Activated T-helper 2 cell treated with anti-CD3 and anti-CD28 coated beads, Interferon-gamma antibody, Interleukin-2, Interleukin-4, amounts not matched to agents 10 μg/mL and 5 μg/mL and 100 μg/mL, durations not matched to agents 14 hours and 24 hours and 36 hours (primary cell): ENCODE results near the gene ANKRD62. TPM values are rescaled to one million over a fixed set of nuclear protein-coding genes. Genes with fewer than 3 reads are reported as not detected.
"Not testable (repeated sequence)": the region's sequence is repeated elsewhere in the genome, so short reads cannot be mapped to it uniquely, and the experiment has no call there.

ENCODE experiments used
- DNase-seq: peaks from one replicate; pipeline ENCODE4 v3.0.0; 2021; ENCODE audit warnings: low spot score
- H3K27ac Mint-ChIP-seq: one replicate; pipeline ENCODE4 v1.8.0; 2021; ENCODE audit warnings: mixed read lengths
- H3K27me3 Mint-ChIP-seq: one replicate; pipeline ENCODE4 v1.8.0; 2021; ENCODE audit warnings: low read depth, mixed read lengths
- H3K36me3 Mint-ChIP-seq: one replicate; pipeline ENCODE4 v1.8.0; 2021; ENCODE audit warnings: low read depth, mixed read lengths
- H3K4me1 Mint-ChIP-seq: one replicate; pipeline ENCODE4 v1.8.0; 2021; ENCODE audit warnings: low read depth, mixed read lengths
- H3K4me3 Mint-ChIP-seq: one replicate; pipeline ENCODE4 v1.8.0; 2021; ENCODE audit warnings: low read depth, mild to moderate bottlenecking, moderate library complexity, mixed read lengths
- H3K9me3 Mint-ChIP-seq: one replicate; pipeline ENCODE4 v1.8.0; 2021; ENCODE audit warnings: mixed read lengths
- intact Hi-C: fragments of 100-400 bp; cut with micrococcal nuclease; formaldehyde crosslinking; loops from one replicate; pipeline ENCODE4 v1.15.1; 2023
- total RNA-seq: library from RNA; stranded (reverse); gene quantifications from 2 replicates; pipeline ENCODE4 v1.2.3, GENCODE V29; 2022

ANKRD62 gene
- total RNA-seq, 1 donor from 2014 or later = not detected

DNA sequence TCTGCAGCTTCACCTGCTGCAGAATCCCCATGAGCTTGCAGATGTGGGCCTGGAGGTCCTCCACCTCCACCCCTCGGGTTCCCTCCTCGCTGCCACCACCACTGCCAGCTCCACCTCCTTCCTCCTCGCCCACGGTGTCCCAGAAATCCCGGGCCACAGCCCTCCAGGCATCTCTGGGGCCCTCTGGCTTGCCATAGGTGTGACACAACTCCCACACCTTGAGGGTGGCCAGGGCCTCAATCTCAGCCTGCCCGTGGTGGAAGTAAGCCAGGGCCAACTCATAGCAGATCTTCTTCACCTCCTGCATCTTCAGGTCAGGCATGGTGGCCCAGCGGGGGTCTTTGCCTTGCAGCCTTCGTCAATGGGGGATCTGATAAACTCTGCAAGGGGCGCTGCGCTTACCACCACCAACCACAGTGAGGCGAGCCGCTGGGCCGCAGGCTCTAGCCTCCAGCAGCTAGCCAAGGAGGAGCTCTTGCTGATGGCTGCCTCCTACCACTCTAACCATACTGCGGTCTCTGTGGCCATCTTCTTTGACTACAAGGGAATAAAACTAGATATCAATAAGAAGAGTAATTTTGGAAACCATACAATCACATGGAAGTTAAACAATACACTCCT, 36.1 kb upstream of the ANKRD62 start:
- no peaks in the 10 kb centered on the region for H3K9me3 Mint-ChIP-seq
- no peak overlapping the region for H3K27ac Mint-ChIP-seq
- H3K36me3 Mint-ChIP-seq = no peaks in the 10 kb centered on the region
- H3K27me3 Mint-ChIP-seq = peaks cover 15% of the 10 kb centered on the region
- no peak overlapping the region for H3K4me3 Mint-ChIP-seq
- no peaks in the 10 kb centered on the region for H3K4me1 Mint-ChIP-seq
- no peak for DNase-seq
- intact Hi-C loops = no loop called here

DNA sequence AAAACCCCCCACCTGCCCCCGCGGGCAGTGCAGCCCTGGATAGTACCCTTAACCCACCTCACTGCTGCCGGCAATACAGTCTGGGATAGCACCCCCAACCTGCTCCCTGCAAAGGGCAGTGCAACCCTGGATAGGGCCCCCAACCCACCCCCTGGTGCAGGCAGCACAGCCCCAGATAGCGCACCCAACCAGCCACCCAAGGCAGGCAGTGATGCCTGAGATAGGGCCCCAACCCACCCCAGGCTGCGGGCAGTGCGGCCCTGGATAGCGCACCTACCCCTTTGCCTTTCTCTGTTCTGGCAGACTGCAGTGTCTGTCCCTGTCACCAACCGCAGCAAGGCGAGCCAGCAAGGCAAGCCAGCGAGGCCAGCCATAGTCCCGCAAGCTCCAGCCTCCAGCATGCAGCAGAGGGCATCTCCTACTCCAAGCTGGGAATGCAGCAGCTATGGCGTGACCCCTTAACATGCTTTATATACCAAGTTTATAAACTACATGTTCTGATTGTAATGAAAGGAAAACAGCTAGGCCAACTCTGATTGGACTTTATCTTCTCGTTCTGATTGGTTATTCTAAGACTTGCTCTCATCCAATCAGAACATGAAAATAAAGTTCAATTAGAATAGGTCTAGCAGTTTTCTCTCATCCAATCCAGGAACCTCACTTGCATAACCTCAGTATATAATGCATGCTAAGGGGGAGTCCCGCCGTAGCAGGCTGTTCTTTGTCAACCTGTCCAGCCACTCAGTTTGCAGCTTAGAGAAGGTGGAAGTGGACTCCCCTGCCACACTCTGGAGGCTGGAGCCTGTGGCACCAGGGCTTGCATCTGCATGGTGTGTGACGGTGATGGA, 34.1 kb upstream of the ANKRD62 start:
- Mint-ChIP-seq H3K4me1 (no peaks in the 10 kb centered on the region), H3K27me3 (peaks cover 1% of the 10 kb centered on the region), H3K4me3 (no peak overlapping the region), H3K27ac (no peak overlapping the region), H3K9me3 (no peaks in the 10 kb centered on the region), H3K36me3 (no peaks in the 10 kb centered on the region)
- intact Hi-C loops = no loop called here
- no peak for DNase-seq

DNA sequence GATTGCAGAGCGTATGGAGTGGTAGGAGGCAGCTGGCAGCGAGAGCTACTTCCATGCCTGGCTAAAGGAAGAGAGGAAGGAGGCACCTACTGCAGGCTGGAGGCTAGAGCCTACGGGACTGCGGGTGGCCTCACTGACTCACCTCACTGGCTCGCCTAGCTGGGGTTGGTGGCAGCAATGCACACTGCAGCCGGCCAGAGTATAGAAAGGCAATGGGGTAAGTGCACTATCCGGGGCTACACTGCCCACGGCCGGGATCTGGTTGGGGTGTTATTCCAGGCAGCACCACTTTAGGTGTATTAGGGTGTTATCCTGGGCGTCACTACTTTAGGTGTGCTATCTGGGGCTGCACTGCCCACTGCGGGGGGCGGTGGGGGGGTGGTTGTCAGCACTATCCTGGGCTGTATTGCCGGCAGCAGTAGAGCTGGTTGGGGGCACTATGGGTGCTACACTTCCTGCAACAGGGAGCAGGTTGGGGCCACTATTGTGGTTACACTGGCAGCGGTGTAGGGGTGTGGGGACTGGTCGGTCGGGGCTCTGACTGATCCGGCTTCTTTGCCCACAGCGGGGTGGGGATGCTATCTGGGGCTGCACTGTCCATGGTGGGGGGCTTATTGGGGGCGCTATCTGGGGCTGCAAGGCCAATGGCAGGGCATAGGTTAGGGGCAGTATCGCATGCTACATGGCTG, 33.3 kb upstream of the ANKRD62 start:
- Mint-ChIP-seq H3K27ac (no peak overlapping the region), H3K4me1 (no peaks in the 10 kb centered on the region), H3K4me3 (no peak overlapping the region), H3K9me3 (no peaks in the 10 kb centered on the region), H3K36me3 (no peaks in the 10 kb centered on the region), H3K27me3 (peaks cover 3% of the 10 kb centered on the region)
- intact Hi-C loops = no loop called here
- DNase-seq = no peak

DNA sequence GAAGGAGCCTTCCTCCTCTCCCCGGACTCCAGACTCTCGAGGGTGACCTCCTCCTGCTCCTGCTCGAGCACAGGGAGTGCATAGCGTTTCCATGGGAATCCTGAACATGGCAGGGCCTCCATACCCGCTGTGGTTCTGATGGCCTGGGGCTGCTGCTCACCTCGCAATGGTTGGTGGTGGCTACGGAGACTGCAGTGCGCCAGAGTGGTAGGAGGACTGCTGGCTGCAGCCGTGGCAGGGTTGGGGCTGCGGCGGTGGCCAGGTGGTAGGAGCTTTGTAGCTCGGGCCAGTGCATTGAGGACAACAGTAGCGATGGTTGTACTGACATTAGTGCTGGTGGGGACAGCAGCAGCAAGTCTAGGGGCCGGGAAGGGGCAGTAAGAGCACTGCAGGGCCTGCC, 32.0 kb upstream of the ANKRD62 start:
- Mint-ChIP-seq H3K36me3 (no peaks in the 10 kb centered on the region), H3K4me3 (no peak overlapping the region), H3K27ac (no peak overlapping the region), H3K27me3 (peaks cover 3% of the 10 kb centered on the region), H3K9me3 (no peaks in the 10 kb centered on the region), H3K4me1 (no peaks in the 10 kb centered on the region)
- intact Hi-C loops = no loop called here
- no peak for DNase-seq

DNA sequence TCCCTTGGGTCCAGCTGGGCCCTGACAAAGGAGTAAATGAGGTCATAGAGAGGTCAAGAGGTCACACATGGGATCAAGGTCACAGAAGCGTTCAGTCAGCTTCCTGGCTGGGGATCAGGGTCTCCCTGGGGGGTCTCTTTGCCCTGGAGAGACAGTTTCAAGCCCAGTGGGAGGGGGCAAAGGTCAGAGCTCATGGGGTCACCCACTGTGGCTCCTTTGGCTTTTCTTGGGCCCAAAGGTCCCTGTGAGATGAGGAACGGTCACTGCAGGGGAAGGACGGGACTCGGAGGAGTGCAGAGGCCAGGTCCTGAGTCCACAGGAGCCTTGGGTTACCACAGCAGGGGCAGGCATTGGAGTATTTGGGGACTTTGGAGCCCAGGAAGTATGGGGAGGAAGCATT, 30.7 kb upstream of the ANKRD62 start:
- intact Hi-C loops = no loop called here
- Mint-ChIP-seq H3K4me3 (no peak overlapping the region), H3K27ac (no peak overlapping the region), H3K9me3 (no peaks in the 10 kb centered on the region), H3K4me1 (no peaks in the 10 kb centered on the region), H3K36me3 (no peaks in the 10 kb centered on the region), H3K27me3 (peaks cover 3% of the 10 kb centered on the region)
- no peak for DNase-seq

DNA sequence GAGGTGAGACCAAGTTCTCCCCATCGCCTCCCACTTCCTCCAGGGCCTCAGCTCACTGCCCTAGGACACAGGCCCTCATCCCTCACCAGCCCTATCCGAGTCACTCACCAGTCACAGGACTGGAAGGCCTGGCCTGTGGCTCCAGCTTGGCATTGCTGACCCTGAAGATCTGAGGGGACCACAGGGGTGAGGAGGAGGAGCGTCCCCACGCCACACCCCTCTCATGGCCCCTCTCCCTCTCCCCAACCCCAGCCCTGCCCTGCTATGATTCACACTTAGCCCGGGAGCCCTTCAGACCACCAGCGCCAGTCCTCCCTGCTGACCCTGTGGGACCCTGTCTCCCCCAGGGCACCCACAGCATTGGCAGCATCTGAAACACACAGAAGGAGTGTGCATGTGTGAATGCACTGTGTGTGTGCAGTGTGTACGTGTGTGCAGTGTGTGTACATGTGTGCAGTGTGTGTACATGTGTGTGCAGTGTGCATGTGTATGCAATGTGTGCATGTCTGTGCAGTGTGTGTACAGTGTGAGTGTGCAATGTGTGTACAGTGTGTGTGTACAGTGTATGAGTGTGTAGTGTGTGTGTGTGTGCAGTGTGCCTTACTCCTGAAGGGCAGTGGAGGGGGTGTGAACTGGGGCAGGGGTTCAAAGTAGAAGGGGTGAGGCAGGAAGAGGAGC, 29.4 kb upstream of the ANKRD62 start:
- intact Hi-C loops = no loop called here
- Mint-ChIP-seq H3K27me3 (peaks cover 9% of the 10 kb centered on the region), H3K36me3 (no peaks in the 10 kb centered on the region), H3K4me1 (no peaks in the 10 kb centered on the region), H3K27ac (no peak overlapping the region), H3K9me3 (no peaks in the 10 kb centered on the region), H3K4me3 (no peak overlapping the region)
- no peak for DNase-seq

DNA sequence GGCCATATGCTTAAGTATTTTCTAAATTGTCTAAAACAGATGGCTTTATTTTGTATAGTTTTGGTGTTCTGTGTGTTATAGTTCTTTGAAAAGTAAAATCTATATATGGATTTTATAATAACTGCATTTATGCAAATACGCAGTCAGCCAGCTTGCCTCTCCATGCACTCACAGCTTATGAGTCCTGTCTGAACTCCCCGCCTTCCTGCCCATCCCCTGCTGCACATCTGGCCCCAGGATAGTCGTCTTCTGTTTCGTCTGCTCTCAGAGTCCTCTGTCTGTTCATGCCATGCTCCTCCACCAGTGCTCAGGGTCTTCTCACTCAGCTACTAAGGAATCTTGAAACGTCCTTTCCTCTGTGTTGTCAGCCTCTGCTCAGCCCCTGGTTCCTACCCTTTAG, 28.2 kb upstream of the ANKRD62 start:
- DNase-seq = no peak
- intact Hi-C loops = no loop called here

DNA sequence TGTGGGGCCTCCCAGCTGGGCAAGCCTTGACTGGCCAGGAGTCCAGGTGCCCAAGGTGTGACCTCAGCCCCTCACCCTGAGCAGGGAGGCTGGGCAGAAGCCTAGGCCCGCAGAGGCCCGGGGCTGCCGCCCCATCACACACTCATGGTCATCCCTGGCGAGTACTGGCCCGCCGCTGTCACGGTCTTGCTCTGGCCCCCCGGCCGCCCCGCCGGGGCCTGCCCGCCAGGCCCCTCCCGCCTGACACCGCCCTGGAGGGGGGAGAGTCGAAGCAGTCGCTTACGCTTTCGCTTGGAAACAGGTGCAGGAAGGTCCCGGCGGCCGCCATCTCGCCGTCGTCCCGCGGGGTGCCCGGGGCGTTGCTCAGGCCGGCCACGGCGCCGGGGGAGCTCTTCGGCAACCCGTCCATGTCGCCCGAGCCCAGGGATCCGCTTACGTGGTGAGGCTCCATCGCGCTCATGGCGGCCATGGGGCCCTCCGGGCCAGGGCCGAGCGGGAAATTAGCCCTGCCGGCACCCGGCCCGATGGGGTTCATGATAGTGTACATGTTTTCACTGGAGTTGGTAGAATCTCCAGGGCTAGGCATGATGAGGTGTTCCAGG, 26.6 kb upstream of the ANKRD62 start:
- Mint-ChIP-seq H3K4me3 (no peak overlapping the region), H3K27me3 (peaks cover 21% of the 10 kb centered on the region)
- intact Hi-C loops = no loop called here

More for the DNA sequence above, 28.2 kb upstream of the ANKRD62 start:
- H3K36me3 Mint-ChIP-seq = no peaks in the 10 kb centered on the region
- peaks cover 13% of the 10 kb centered on the region for H3K27me3 Mint-ChIP-seq
- H3K9me3 Mint-ChIP-seq = no peaks in the 10 kb centered on the region
- no peak overlapping the region for H3K4me3 Mint-ChIP-seq
- H3K4me1 Mint-ChIP-seq = no peaks in the 10 kb centered on the region
- H3K27ac Mint-ChIP-seq = no peak overlapping the region

DNA sequence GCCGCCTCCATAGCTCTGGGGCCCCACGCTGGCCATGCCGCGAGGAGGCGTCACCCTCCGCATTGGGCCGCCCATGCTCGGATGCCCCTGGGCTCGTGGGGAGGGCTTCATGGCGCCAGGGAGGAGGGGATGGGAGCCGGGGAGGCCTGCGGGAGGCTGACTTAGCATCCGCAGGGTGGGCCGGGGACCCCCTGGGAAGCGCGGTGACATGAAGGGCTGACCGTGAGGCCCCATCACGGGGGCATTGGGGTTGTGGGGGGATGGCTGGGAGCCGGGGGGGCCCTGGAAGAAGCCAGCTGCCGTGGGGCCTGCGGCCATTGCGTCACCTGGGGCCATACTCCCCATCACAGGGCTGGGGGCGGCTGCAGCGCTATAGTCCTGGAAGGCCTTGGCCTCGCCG, 26.0 kb upstream of the ANKRD62 start:
- intact Hi-C loops = no loop called here
- Mint-ChIP-seq H3K27me3 (peaks cover 26% of the 10 kb centered on the region), H3K9me3 (no peaks in the 10 kb centered on the region), H3K4me3 (no peak overlapping the region), H3K27ac (no peak overlapping the region), H3K36me3 (no peaks in the 10 kb centered on the region), H3K4me1 (no peaks in the 10 kb centered on the region)
- no peak for DNase-seq

More for the DNA sequence above, 26.6 kb upstream of the ANKRD62 start:
- no peaks in the 10 kb centered on the region for H3K9me3 Mint-ChIP-seq
- no peak for DNase-seq
- H3K4me1 Mint-ChIP-seq = no peaks in the 10 kb centered on the region
- no peak overlapping the region for H3K27ac Mint-ChIP-seq
- no peaks in the 10 kb centered on the region for H3K36me3 Mint-ChIP-seq

DNA sequence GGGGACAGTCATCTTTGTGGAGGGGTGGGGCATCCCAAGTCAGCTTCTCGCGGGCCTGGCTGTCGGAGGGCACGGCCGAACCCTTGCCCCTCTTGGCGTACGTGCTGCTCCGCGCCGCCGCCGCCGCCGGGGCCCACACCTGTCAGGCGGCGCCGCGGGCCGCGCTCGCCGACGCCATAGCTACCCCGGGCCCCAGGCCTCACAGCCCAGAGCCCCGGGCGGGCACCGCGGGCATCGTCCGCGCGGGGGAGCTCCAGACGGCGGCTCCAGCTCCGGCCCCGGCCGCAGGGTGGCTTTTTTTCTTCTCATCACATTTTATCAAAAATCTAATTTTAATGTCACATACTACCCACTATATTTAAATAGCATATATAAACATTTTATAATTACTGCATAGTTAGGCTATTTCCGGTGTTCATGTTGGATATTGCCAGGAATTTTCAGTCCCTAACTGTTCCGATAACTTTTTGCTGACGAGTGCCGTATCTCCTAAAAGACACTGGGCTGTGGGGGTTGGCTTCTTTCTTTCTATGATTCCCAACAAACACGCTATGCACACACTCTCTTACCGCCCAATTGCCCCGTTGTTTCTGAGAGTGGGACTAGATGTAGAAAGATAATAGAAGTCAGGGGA, 25.2 kb upstream of the ANKRD62 start:
- H3K9me3 Mint-ChIP-seq, DNase-seq, intact Hi-C loops, H3K4me1 Mint-ChIP-seq, H3K36me3 Mint-ChIP-seq, H3K27ac Mint-ChIP-seq, H3K4me3 Mint-ChIP-seq: not testable (repeated sequence)
- peaks cover 29% of the 10 kb centered on the region for H3K27me3 Mint-ChIP-seq

DNA sequence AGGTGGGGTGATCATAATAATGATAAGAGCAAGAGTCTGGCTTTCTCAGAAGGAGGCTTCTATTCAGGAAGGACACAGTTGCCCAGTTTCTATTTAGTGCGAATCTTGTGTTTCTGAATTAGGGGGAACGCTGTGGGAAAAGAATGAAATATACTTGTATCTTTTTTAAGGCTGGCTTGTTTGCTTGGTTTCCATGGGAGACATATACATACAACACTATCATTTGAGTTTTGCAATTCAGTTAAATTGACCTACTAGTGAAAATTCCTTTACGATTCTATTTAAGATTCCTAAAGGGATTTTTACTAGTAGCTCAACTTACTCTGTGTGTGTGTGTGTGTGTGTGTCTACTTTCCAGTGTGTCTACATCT, 24.7 kb upstream of the ANKRD62 start:
- no peak for DNase-seq
- Mint-ChIP-seq H3K27me3 (peaks cover 33% of the 10 kb centered on the region), H3K9me3 (no peaks in the 10 kb centered on the region), H3K27ac (no peak overlapping the region), H3K4me3 (no peak overlapping the region), H3K36me3 (no peaks in the 10 kb centered on the region), H3K4me1 (no peaks in the 10 kb centered on the region)
- intact Hi-C loops = no loop called here

DNA sequence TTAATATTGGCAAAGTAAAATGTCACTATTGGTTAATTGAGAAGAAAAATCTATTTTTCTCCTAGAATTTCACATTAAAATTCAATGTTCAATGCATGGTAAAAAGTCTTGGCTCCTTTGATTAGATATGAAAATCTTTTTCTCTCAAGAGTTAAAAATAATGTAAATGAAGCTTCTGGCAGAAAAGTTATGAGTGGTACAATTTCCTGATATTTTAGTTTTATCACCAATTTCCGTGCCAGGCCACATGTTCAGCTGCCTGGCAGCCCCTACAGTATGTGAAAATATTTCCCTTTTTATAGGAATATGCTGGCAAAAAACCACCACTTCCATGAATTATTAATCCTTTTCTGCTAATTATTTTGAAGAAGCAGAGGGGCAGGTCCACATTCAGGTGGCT, 22.6 kb upstream of the ANKRD62 start:
- H3K9me3 Mint-ChIP-seq, H3K4me1 Mint-ChIP-seq, H3K36me3 Mint-ChIP-seq, intact Hi-C loops, H3K27ac Mint-ChIP-seq, H3K4me3 Mint-ChIP-seq, DNase-seq: not testable (repeated sequence)
- peaks cover 44% of the 10 kb centered on the region for H3K27me3 Mint-ChIP-seq
